Measurements from ENCODE around the gene RBMS2. TPM values are rescaled to one million over a fixed set of nuclear protein-coding genes. Genes with fewer than 3 reads are reported as not detected.
"Not testable (repeated sequence)": the region's sequence is repeated elsewhere in the genome, so short reads cannot be mapped to it uniquely, and the experiment has no call there.

RBMS2 gene
- total RNA-seq, 1 donor from 2014 or later, result 4.1 TPM

DNA sequence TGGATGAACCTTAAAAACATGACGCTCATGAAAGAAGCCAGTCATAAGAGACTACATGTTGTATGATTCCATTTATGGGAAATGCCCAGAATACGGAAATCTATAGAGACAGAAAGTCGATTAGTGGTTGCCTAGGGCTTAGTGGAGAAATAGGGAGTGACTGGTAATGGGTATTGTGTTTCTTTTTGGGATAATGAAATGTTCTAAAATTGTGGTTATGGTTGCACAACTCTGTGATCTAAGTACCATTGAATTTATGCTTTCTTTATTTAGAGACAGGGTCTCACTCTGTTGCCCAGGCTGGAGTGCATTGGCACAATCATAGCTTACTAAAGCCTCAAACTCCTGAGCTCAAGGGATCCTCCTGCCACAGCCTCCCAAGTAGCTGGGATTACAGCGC, 8.0 kb downstream of the RBMS2 start:
- intact Hi-C loops (cut with micrococcal nuclease), result no loop called here

GRCh38 chr12:56530390-56531055, 8.9 kb downstream of the RBMS2 start:
- Mint-ChIP-seq H3K9me3 (no peaks in the 10 kb centered on the region), H3K27ac (no peak overlapping the region), H3K4me1 (no peaks in the 10 kb centered on the region), H3K4me3 (no peak overlapping the region), H3K36me3 (ENCODE audit: low read depth) (no peaks in the 10 kb centered on the region), H3K27me3 (peaks cover 3% of the 10 kb centered on the region)
- intact Hi-C loops (cut with micrococcal nuclease), result no loop called here
- DNase-seq, result no peak

More for the DNA sequence above, 8.0 kb downstream of the RBMS2 start:
- Mint-ChIP-seq H3K36me3 (ENCODE audit: low read depth) (no peaks in the 10 kb centered on the region), H3K4me3 (no peak overlapping the region), H3K4me1 (no peaks in the 10 kb centered on the region), H3K27ac (no peak overlapping the region), H3K27me3 (no peaks in the 10 kb centered on the region), H3K9me3 (no peaks in the 10 kb centered on the region)
- DNase-seq, result no peak

- H3K9me3 Mint-ChIP-seq, result no peaks in the 10 kb centered on the region
- H3K27ac Mint-ChIP-seq, result no peak overlapping the region
- no peaks in the 10 kb centered on the region for H3K4me1 Mint-ChIP-seq
- peaks cover 4% of the 10 kb centered on the region for H3K27me3 Mint-ChIP-seq
- intact Hi-C loops (cut with micrococcal nuclease), result no loop called here
- no peaks in the 10 kb centered on the region for H3K36me3 Mint-ChIP-seq (ENCODE audit: low read depth)
- no peak for DNase-seq
- no peak overlapping the region for H3K4me3 Mint-ChIP-seq
Observed at GRCh38 chr12:56537546-56537945, 15.9 kb downstream of the RBMS2 start.

GRCh38 chr12:56541631-56542030, 20.0 kb downstream of the RBMS2 start:
- H3K4me1 Mint-ChIP-seq, result no peaks in the 10 kb centered on the region
- no peaks in the 10 kb centered on the region for H3K9me3 Mint-ChIP-seq
- intact Hi-C loops (cut with micrococcal nuclease), result no loop called here
- no peak overlapping the region for H3K4me3 Mint-ChIP-seq
- H3K27ac Mint-ChIP-seq, result no peak overlapping the region
- DNase-seq, result no peak
- no peaks in the 10 kb centered on the region for H3K36me3 Mint-ChIP-seq (ENCODE audit: low read depth)
- H3K27me3 Mint-ChIP-seq, result no peaks in the 10 kb centered on the region

- no peaks in the 10 kb centered on the region for H3K4me1 Mint-ChIP-seq
- H3K4me3 Mint-ChIP-seq, result no peak overlapping the region
- no peaks in the 10 kb centered on the region for H3K36me3 Mint-ChIP-seq (ENCODE audit: low read depth)
- no peaks in the 10 kb centered on the region for H3K27me3 Mint-ChIP-seq
- no peak for DNase-seq
- H3K9me3 Mint-ChIP-seq, result no peaks in the 10 kb centered on the region
- intact Hi-C loops (cut with micrococcal nuclease), result no loop called here
- no peak overlapping the region for H3K27ac Mint-ChIP-seq
Observed at GRCh38 chr12:56542164-56542563, 20.5 kb downstream of the RBMS2 start.

DNA sequence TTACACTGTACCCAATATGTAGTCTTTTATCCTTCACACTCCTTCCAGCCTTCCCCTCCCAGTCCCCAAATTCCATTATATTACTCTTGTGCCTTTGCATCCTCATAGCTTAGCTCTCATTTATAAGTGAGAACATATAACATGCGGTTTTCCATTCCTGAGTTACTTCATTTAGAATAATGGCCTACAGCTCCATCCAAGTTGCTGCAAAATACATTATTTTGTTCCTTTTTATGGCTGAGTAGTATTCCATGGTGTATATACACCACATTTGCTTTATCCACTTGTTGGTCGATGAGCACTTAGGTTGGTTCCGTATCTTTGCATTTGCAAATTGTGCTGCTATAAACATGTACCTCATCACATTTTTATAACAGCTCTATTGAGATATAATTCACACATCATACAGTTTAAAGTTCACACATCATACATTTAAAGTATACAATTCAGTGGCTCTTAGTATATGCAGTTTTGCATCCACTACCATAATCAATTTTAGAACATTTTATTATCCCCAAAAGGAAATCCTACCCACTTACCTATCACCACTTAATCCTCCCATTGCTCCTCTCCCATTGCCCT, 23.5 kb downstream of the RBMS2 start:
- no peaks in the 10 kb centered on the region for H3K4me1 Mint-ChIP-seq
- no peaks in the 10 kb centered on the region for H3K27me3 Mint-ChIP-seq
- no peak overlapping the region for H3K4me3 Mint-ChIP-seq
- H3K27ac Mint-ChIP-seq, result no peak overlapping the region
- intact Hi-C loops (cut with micrococcal nuclease), result no loop called here
- no peaks in the 10 kb centered on the region for H3K36me3 Mint-ChIP-seq (ENCODE audit: low read depth)
- no peak for DNase-seq
- no peaks in the 10 kb centered on the region for H3K9me3 Mint-ChIP-seq

- no peak overlapping the region for H3K4me3 Mint-ChIP-seq
- no peaks in the 10 kb centered on the region for H3K9me3 Mint-ChIP-seq
- intact Hi-C loops (cut with micrococcal nuclease), result no loop called here
- no peak for DNase-seq
- no peaks in the 10 kb centered on the region for H3K27me3 Mint-ChIP-seq
- no peaks in the 10 kb centered on the region for H3K36me3 Mint-ChIP-seq (ENCODE audit: low read depth)
- H3K4me1 Mint-ChIP-seq, result no peaks in the 10 kb centered on the region
- no peak overlapping the region for H3K27ac Mint-ChIP-seq
Observed at GRCh38 chr12:56546680-56547079, 25.1 kb downstream of the RBMS2 start.

DNA sequence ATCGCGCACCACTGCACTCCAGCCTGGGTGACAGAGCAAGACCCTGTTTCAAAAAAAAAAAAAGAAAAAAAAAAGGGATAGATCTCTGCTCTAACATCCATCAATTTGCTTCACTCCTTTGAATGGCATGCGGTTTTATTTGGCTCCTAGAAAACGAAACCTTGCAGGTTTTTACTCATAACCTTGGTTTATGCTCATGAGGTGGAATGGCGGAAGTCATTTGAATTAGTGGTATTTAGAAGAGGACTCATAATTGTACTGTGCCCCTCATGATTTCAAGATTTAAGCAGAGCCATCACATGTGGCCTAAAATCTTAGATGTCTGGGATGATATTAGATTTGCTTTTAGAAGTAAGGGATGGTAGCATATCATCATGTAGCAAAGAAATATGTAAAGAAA, 29.4 kb downstream of the RBMS2 start:
- Mint-ChIP-seq H3K36me3 (ENCODE audit: low read depth) (no peaks in the 10 kb centered on the region), H3K27ac (no peak overlapping the region), H3K4me1 (no peaks in the 10 kb centered on the region), H3K4me3 (no peak overlapping the region), H3K9me3 (no peaks in the 10 kb centered on the region), H3K27me3 (no peaks in the 10 kb centered on the region)
- no peak for DNase-seq
- intact Hi-C loops (cut with micrococcal nuclease), result no loop called here

- H3K9me3 Mint-ChIP-seq, result no peaks in the 10 kb centered on the region
- H3K36me3 Mint-ChIP-seq (ENCODE audit: low read depth), result no peaks in the 10 kb centered on the region
- DNase-seq, result peak; percentile 76
- H3K27me3 Mint-ChIP-seq, result no peaks in the 10 kb centered on the region
- H3K27ac Mint-ChIP-seq, result peak overlapping the region; percentile 20
- peaks cover 21% of the 10 kb centered on the region for H3K4me1 Mint-ChIP-seq
- peak overlapping the region; percentile 48 for H3K4me3 Mint-ChIP-seq
- intact Hi-C loops (cut with micrococcal nuclease), result loop anchor here (1.0 kb wide), 1 partner anchor 8 kb away; no protein-coding TSS in a partner anchor
Observed at GRCh38 chr12:56565510-56566101, 44.0 kb downstream of the RBMS2 start.

GRCh38 chr12:56568146-56568545, 46.5 kb downstream of the RBMS2 start:
- Mint-ChIP-seq H3K4me3 (no peak overlapping the region), H3K27ac (no peak overlapping the region), H3K9me3 (no peaks in the 10 kb centered on the region), H3K4me1 (peaks cover 23% of the 10 kb centered on the region), H3K27me3 (no peaks in the 10 kb centered on the region), H3K36me3 (ENCODE audit: low read depth) (no peaks in the 10 kb centered on the region)
- intact Hi-C loops (cut with micrococcal nuclease), result no loop called here
- no peak for DNase-seq

DNA sequence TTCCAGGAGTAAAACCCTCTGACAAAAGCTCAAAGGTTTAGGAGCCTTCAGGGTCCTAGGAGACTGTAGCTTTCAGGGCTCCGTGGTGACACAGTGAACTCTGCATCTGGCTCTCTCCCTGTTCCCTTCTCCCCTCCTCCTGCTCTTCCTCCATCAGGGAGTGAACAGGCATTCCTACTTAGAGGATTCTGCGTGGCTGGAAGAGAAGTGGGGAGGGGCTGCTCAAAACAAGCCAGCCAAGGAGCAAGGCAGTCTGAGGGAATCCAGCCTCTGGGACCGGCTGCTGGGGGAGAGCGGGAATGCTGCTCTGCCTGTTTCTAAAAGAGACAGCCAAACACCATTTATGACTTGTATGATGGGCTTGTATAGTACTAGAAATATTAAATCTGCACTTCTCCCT, 49.5 kb downstream of the RBMS2 start:
- intact Hi-C loops (cut with micrococcal nuclease), result no loop called here
- no peaks in the 10 kb centered on the region for H3K27me3 Mint-ChIP-seq
- H3K36me3 Mint-ChIP-seq (ENCODE audit: low read depth), result no peaks in the 10 kb centered on the region
- no peak for DNase-seq
- H3K9me3 Mint-ChIP-seq, result no peaks in the 10 kb centered on the region
- H3K4me3 Mint-ChIP-seq, result no peak overlapping the region
- no peak overlapping the region for H3K27ac Mint-ChIP-seq
- H3K4me1 Mint-ChIP-seq, result peaks cover 15% of the 10 kb centered on the region

GRCh38 chr12:56572288-56572687, 50.7 kb downstream of the RBMS2 start:
- Mint-ChIP-seq H3K27me3 (no peaks in the 10 kb centered on the region), H3K9me3 (no peaks in the 10 kb centered on the region), H3K4me1 (peaks cover 13% of the 10 kb centered on the region), H3K4me3 (no peak overlapping the region), H3K27ac (no peak overlapping the region), H3K36me3 (ENCODE audit: low read depth) (no peaks in the 10 kb centered on the region)
- intact Hi-C loops (cut with micrococcal nuclease), result no loop called here
- no peak for DNase-seq

DNA sequence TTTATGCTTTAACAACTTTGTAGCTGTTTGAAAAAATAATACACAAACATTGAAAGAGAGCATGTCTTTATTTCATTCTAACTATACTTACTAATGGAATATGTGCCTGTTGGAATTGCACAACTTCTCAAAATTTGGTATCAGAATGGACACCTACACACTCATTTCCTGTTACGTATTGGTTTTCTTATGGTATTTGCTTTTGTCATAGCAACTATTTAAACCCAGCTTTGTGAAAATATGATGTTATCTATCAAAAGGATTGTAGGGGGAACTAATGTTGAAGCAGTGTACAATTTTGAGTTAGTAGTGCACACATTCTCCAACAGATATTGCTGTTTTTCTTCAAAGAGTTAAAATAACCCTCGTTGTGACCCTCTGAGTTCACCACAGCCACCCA, 52.6 kb downstream of the RBMS2 start:
- Mint-ChIP-seq H3K9me3 (no peaks in the 10 kb centered on the region), H3K27ac (peak overlapping the region; percentile 45), H3K27me3 (no peaks in the 10 kb centered on the region), H3K4me3 (no peak overlapping the region), H3K4me1 (peaks cover 11% of the 10 kb centered on the region), H3K36me3 (ENCODE audit: low read depth) (no peaks in the 10 kb centered on the region)
- intact Hi-C loops (cut with micrococcal nuclease), result no loop called here
- no peak for DNase-seq

DNA sequence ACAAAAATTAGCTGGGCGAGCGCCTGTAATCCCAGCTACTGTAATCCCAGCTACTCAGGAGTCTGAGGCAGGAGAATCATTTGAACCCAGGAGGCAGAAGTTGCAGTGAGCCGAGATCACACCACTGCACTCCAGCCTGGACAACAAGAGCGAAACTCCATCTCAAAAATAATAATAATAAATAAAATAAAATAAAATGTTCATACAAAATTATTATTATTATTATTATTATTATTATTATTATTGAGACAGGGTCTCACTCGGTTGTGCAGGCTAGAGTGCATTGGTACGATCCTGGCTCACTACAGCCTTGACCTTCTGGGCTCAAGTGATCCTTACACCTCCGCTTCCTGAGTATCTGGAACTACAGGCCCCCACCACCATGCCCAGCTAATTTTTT, 55.6 kb downstream of the RBMS2 start:
- H3K9me3 Mint-ChIP-seq; H3K27me3 Mint-ChIP-seq; DNase-seq; intact Hi-C loops (cut with micrococcal nuclease); H3K36me3 Mint-ChIP-seq (ENCODE audit: low read depth); H3K27ac Mint-ChIP-seq; H3K4me3 Mint-ChIP-seq: not testable (repeated sequence)
- H3K4me1 Mint-ChIP-seq, result peaks cover 13% of the 10 kb centered on the region
